AG08395 (cell line): ENCODE measurements around the gene TBC1D2B.

Experiments used
- DNase-seq: peaks from one replicate; pipeline ENCODE4 v3.0.0; 2012; ENCODE audit warnings: mixed read lengths, low spot score

Gene TBC1D2B

GRCh38 chr15:78077053-78077870, at the start of gene TBC1D2B:
TBC1D2B (minus strand) TSS chr15:78077711; CDS start chr15:78077652, 59 bp downstream.
- DNase-seq, result peak; percentile 52

GRCh38 chr15:78125267-78125666, 47.8 kb upstream of the TBC1D2B start:
- no peak for DNase-seq

- no peak for DNase-seq
Measured at GRCh38 chr15:78120523-78120922, 43.0 kb upstream of the TBC1D2B start.

GRCh38 chr15:78112551-78112950, 35.0 kb upstream of the TBC1D2B start:
- no peak for DNase-seq

GRCh38 chr15:78111788-78112187, 34.3 kb upstream of the TBC1D2B start:
- DNase-seq, result no peak

- no peak for DNase-seq
Measured at GRCh38 chr15:78110916-78111475, 33.5 kb upstream of the TBC1D2B start.

- no peak for DNase-seq
Measured at GRCh38 chr15:78110096-78110495, 32.6 kb upstream of the TBC1D2B start.

GRCh38 chr15:78109156-78109555, 31.6 kb upstream of the TBC1D2B start:
- DNase-seq, result no peak

GRCh38 chr15:78108300-78109084, 31.0 kb upstream of the TBC1D2B start:
- peak; percentile 92 for DNase-seq

- DNase-seq, result no peak
Measured at GRCh38 chr15:78107471-78107870, 30.0 kb upstream of the TBC1D2B start.

- no peak for DNase-seq
Measured at GRCh38 chr15:78105476-78106241, 28.1 kb upstream of the TBC1D2B start.

GRCh38 chr15:78104566-78105475, 27.3 kb upstream of the TBC1D2B start:
- DNase-seq, result no peak

GRCh38 chr15:78104119-78104479, 26.6 kb upstream of the TBC1D2B start:
- DNase-seq, result no peak

- no peak for DNase-seq
Measured at GRCh38 chr15:78103406-78104118, 26.1 kb upstream of the TBC1D2B start.

- DNase-seq, result no peak
Measured at GRCh38 chr15:78102741-78103140, 25.2 kb upstream of the TBC1D2B start.

GRCh38 chr15:78102211-78102610, 24.7 kb upstream of the TBC1D2B start:
- DNase-seq, result no peak

GRCh38 chr15:78101423-78102105, 24.1 kb upstream of the TBC1D2B start:
- DNase-seq, result no peak

GRCh38 chr15:78100886-78101285, 23.4 kb upstream of the TBC1D2B start:
- DNase-seq, result no peak

- no peak for DNase-seq
Measured at GRCh38 chr15:78098131-78098755, 20.7 kb upstream of the TBC1D2B start.
